ENCODE measurements around the gene MACROD1. TPM values are rescaled to one million over a fixed set of nuclear protein-coding genes. Genes with fewer than 3 reads are reported as not detected.

Gene MACROD1
- total and polyA plus RNA-seq, 2 of the 13 experiments (the other 11 are each of a cell fraction or from before 2014, with no cell fraction given): 23.1 to 34.5 TPM

DNA sequence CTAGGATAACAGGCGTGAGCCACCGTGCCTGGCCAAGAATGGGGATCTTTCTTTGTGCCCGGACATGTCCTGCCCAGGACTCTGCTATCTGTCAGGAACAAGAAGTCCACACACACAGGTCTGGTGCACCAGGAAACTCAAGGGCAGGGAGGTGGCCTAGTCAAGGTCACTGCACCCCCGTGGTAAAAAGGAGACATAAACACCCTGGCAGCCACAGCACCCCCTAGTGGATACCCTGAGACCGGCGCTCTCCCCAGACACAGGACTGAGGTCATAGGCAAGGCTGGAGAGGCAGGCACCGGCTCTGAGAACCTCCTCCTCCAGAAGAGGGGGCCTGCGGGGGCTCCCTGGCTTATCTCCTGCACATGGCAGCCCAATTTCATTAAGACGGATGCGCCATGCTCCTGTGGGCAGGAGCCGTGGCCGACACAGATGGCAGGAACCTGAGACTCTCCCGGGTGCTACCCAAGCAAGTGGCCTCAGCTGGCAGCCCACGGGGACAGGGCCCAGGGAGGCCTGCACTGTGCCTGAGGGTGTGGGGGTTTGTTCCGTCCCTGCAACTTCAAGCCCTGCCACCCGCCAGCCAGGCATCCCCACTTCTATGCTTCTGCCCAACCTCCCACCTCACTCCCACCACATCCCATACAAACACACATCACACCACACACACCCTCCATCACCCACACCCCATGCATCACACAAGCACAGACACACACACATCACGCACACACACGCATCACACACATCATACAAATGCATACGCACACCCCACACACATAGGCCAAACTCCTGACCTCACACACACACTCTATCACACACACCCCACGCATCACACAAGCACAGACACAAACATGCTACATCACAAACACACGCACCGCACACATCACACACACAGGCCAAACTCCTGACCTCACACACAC, 19.6 kb downstream of the MACROD1 start (continued):
- TF ChIP-seq BORCS8-MEF2B (CRISPR knock-in tag; IDR thresholded peaks at IDR 0.05): no peak
- TF ChIP-seq ZMYM2 (CRISPR knock-in tag; IDR thresholded peaks at IDR 0.05): no peak
- TF ChIP-seq CHD2 (IDR thresholded peaks at IDR 0.05; ENCODE audit: low read depth, low read length): no peak
- TF ChIP-seq RAD21 (CRISPR knock-in tag; IDR thresholded peaks at IDR 0.05): peak; percentile 48
- TF ChIP-seq, protein P1, sequence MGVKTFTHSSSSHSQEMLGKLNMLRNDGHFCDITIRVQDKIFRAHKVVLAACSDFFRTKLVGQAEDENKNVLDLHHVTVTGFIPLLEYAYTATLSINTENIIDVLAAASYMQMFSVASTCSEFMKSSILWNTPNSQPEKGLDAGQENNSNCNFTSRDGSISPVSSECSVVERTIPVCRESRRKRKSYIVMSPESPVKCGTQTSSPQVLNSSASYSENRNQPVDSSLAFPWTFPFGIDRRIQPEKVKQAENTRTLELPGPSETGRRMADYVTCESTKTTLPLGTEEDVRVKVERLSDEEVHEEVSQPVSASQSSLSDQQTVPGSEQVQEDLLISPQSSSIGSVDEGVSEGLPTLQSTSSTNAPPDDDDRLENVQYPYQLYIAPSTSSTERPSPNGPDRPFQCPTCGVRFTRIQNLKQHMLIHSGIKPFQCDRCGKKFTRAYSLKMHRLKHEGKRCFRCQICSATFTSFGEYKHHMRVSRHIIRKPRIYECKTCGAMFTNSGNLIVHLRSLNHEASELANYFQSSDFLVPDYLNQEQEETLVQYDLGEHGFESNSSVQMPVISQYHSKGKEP (CRISPR knock-in tag; IDR thresholded peaks at IDR 0.05): no peak
- no peak for TF ChIP-seq MAF1 (CRISPR knock-in tag; IDR thresholded peaks at IDR 0.05; ENCODE audit: borderline replicate concordance)
- TF ChIP-seq TEAD3 (CRISPR knock-in tag; optimal IDR thresholded peaks at IDR 0.05; ENCODE audit: borderline replicate concordance): peak; percentile 26
- no peak for TF ChIP-seq ZNF138 (CRISPR knock-in tag; IDR thresholded peaks at IDR 0.05; ENCODE audit: low read depth)
- TF ChIP-seq, protein P2, sequence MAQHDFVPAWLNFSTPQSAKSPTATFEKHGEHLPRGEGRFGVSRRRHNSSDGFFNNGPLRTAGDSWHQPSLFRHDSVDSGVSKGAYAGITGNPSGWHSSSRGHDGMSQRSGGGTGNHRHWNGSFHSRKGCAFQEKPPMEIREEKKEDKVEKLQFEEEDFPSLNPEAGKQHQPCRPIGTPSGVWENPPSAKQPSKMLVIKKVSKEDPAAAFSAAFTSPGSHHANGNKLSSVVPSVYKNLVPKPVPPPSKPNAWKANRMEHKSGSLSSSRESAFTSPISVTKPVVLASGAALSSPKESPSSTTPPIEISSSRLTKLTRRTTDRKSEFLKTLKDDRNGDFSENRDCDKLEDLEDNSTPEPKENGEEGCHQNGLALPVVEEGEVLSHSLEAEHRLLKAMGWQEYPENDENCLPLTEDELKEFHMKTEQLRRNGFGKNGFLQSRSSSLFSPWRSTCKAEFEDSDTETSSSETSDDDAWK (CRISPR knock-in tag; IDR thresholded peaks at IDR 0.05): no peak
- TF ChIP-seq ZNF773 (CRISPR knock-in tag; IDR thresholded peaks at IDR 0.05; ENCODE audit: borderline replicate concordance): no peak
- TF ChIP-seq, protein P3, sequence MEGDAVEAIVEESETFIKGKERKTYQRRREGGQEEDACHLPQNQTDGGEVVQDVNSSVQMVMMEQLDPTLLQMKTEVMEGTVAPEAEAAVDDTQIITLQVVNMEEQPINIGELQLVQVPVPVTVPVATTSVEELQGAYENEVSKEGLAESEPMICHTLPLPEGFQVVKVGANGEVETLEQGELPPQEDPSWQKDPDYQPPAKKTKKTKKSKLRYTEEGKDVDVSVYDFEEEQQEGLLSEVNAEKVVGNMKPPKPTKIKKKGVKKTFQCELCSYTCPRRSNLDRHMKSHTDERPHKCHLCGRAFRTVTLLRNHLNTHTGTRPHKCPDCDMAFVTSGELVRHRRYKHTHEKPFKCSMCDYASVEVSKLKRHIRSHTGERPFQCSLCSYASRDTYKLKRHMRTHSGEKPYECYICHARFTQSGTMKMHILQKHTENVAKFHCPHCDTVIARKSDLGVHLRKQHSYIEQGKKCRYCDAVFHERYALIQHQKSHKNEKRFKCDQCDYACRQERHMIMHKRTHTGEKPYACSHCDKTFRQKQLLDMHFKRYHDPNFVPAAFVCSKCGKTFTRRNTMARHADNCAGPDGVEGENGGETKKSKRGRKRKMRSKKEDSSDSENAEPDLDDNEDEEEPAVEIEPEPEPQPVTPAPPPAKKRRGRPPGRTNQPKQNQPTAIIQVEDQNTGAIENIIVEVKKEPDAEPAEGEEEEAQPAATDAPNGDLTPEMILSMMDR (CRISPR knock-in tag; IDR thresholded peaks at IDR 0.05): peak; percentile 87
- TF ChIP-seq ATF7 (IDR thresholded peaks at IDR 0.05): peak; percentile 8; the same call in 1 of the 2 replicates
- TF ChIP-seq ATF7 (CRISPR knock-in tag; IDR thresholded peaks at IDR 0.05): no peak
- TF ChIP-seq, protein P4, sequence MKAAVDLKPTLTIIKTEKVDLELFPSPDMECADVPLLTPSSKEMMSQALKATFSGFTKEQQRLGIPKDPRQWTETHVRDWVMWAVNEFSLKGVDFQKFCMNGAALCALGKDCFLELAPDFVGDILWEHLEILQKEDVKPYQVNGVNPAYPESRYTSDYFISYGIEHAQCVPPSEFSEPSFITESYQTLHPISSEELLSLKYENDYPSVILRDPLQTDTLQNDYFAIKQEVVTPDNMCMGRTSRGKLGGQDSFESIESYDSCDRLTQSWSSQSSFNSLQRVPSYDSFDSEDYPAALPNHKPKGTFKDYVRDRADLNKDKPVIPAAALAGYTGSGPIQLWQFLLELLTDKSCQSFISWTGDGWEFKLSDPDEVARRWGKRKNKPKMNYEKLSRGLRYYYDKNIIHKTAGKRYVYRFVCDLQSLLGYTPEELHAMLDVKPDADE (CRISPR knock-in tag; IDR thresholded peaks at IDR 0.05): no peak
- peak; percentile 47; the same call in 1 of the 2 replicates for TF ChIP-seq SAP130 (CRISPR knock-in tag; IDR thresholded peaks at IDR 0.05; ENCODE audit: low read depth)
- TF ChIP-seq, protein P5, sequence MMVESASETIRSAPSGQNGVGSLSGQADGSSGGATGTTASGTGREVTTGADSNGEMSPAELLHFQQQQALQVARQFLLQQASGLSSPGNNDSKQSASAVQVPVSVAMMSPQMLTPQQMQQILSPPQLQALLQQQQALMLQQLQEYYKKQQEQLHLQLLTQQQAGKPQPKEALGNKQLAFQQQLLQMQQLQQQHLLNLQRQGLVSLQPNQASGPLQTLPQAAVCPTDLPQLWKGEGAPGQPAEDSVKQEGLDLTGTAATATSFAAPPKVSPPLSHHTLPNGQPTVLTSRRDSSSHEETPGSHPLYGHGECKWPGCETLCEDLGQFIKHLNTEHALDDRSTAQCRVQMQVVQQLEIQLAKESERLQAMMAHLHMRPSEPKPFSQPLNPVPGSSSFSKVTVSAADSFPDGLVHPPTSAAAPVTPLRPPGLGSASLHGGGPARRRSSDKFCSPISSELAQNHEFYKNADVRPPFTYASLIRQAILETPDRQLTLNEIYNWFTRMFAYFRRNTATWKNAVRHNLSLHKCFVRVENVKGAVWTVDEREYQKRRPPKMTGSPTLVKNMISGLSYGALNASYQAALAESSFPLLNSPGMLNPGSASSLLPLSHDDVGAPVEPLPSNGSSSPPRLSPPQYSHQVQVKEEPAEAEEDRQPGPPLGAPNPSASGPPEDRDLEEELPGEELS (CRISPR knock-in tag; IDR thresholded peaks at IDR 0.05): peak; percentile 34; the same call in 1 of the 2 replicates
- no peak for TF ChIP-seq SRSF1 (optimal IDR thresholded peaks at IDR 0.05; ENCODE audit: low read depth, low read length)
- TF ChIP-seq, protein P6, sequence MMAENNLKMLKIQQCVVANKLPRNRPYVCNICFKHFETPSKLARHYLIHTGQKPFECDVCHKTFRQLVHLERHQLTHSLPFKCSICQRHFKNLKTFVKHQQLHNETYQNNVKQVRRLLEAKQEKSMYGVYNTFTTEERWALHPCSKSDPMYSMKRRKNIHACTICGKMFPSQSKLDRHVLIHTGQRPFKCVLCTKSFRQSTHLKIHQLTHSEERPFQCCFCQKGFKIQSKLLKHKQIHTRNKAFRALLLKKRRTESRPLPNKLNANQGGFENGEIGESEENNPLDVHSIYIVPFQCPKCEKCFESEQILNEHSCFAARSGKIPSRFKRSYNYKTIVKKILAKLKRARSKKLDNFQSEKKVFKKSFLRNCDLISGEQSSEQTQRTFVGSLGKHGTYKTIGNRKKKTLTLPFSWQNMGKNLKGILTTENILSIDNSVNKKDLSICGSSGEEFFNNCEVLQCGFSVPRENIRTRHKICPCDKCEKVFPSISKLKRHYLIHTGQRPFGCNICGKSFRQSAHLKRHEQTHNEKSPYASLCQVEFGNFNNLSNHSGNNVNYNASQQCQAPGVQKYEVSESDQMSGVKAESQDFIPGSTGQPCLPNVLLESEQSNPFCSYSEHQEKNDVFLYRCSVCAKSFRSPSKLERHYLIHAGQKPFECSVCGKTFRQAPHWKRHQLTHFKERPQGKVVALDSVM (CRISPR knock-in tag; IDR thresholded peaks at IDR 0.05): no peak
- no peak for TF ChIP-seq SNRNP70 (IDR thresholded peaks at IDR 0.05; ENCODE audit: low read depth, low read length)

Data from HepG2 (cell line).